PC-9 (cell line): ENCODE data around the gene TTLL5.

Experiments used
- CTCF ChIP-seq: fragments of 200-600 bp; sonication (generic); conservative IDR thresholded peaks from 2 replicates; pipeline ENCODE4 v1.6.1; 2017; ENCODE audit warnings: mixed run types, antibody characterized with exemption, mild to moderate bottlenecking, moderate library complexity
- EZH2 ChIP-seq: fragments of 200-600 bp; sonication (generic); IDR thresholded peaks from 2 replicates; pipeline ENCODE4 v1.8.0; 2017; ENCODE audit warnings: antibody characterized with exemption, low read depth

- no peak for TF ChIP-seq CTCF
- no peak for TF ChIP-seq EZH2
Observed at GRCh38 chr14:75757644-75758402, 96.8 kb downstream of the TTLL5 start.
